ENCODE measurements around the gene FIGNL2.
A peak's percentile ranks its signal among the peaks of the same experiment; 100 is the strongest.
"Not testable (repeated sequence)": the region's sequence is repeated elsewhere in the genome, so short reads cannot be mapped to it uniquely, and the experiment has no call there.

FIGNL2 gene

GRCh38 chr12:51834411-51834810 is 14.1 kb downstream of the FIGNL2 start:
- DNase-seq, result no peak

- no peak for DNase-seq
Observed at GRCh38 chr12:51833448-51834227, 14.9 kb downstream of the FIGNL2 start.

- peak; percentile 9 to 29 for DNase-seq
Observed at GRCh38 chr12:51832354-51833107, 16.0 kb downstream of the FIGNL2 start.

- not testable (repeated sequence) for DNase-seq
Observed at GRCh38 chr12:51831817-51832216, 16.7 kb downstream of the FIGNL2 start.

GRCh38 chr12:51829641-51830040 is 18.9 kb downstream of the FIGNL2 start:
- no peak for DNase-seq

- DNase-seq, result no peak
Observed at GRCh38 chr12:51829011-51829481, 19.5 kb downstream of the FIGNL2 start.

GRCh38 chr12:51827925-51828818 is 20.3 kb downstream of the FIGNL2 start:
- DNase-seq, result peak; percentile 35 to 69

- no peak for DNase-seq
Observed at GRCh38 chr12:51826881-51827280, 21.6 kb downstream of the FIGNL2 start.

- no peak for DNase-seq
Observed at GRCh38 chr12:51825216-51825615, 23.3 kb downstream of the FIGNL2 start.

- peak; percentile 55 to 56 for DNase-seq
Observed at GRCh38 chr12:51823875-51824565, 24.5 kb downstream of the FIGNL2 start.

GRCh38 chr12:51822956-51823355 is 25.6 kb downstream of the FIGNL2 start:
- DNase-seq, result no peak

GRCh38 chr12:51822261-51822616 is 26.3 kb downstream of the FIGNL2 start:
- no peak for DNase-seq

GRCh38 chr12:51821440-51822260 is 26.9 kb downstream of the FIGNL2 start:
- DNase-seq, result no peak

- DNase-seq, result peak; percentile 56 to 73
Observed at GRCh38 chr12:51820526-51821439, 27.7 kb downstream of the FIGNL2 start.

- DNase-seq, result peak in 1 of 2 donors; percentile 9
Observed at GRCh38 chr12:51819736-51820525, 28.6 kb downstream of the FIGNL2 start.

GRCh38 chr12:51818566-51819300 is 29.8 kb downstream of the FIGNL2 start:
- no peak for DNase-seq

- DNase-seq, result no peak
Observed at GRCh38 chr12:51818086-51818485, 30.4 kb downstream of the FIGNL2 start.

Data from inflammatory macrophage (primary cell).